GM15510 (cell line): ENCODE measurements around the gene CMTM5.

ENCODE experiments used
- POLR2A ChIP-seq: IDR thresholded peaks from 3 replicates; pipeline ENCODE4 v1.6.1; 2011; ENCODE audit warnings: borderline replicate concordance; ENCODE audit not compliant: insufficient read length; ENCODE audit errors: extremely low read depth

CMTM5 gene

DNA sequence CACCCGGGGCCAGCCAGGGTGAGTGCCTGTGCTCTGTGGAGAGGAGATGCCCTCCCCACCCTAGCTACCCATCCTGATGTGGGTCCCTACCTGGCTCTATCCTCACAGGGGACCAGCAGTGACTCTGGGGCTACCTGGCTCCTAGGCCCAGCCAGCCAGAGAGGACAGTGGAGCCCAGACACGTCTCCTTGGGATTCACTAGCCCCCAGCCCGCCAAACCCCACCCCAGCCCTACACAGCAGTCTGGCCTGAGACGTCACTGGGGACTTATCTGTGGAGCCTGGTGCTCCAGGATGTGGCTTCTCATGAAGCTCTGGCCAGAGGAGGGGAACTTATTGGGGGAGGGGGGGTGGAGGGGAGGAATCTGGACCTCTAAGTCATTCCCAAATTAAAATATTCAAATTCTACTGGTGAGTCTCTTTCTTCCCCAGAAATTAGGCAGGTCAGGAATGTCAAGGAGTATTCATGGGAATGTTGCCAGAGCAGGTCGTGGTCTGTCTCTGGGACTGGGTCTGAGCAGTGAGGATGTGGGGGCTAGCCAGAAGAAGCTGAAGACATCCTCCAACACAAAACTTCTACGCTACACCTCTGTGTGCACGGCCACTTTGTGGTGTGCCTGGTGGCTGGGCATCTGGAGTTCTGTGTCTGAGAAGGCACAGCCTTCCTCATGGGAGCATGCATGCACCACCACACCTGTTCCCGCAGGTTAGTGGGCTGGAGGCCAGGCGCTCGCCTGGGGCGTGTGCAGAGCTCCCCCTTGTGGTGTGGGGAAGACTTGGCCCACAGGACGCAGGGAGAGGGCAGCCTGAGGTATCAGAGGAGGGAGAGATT lies 2.7 kb downstream of the CMTM5 start:
- no peak for TF ChIP-seq POLR2A

DNA sequence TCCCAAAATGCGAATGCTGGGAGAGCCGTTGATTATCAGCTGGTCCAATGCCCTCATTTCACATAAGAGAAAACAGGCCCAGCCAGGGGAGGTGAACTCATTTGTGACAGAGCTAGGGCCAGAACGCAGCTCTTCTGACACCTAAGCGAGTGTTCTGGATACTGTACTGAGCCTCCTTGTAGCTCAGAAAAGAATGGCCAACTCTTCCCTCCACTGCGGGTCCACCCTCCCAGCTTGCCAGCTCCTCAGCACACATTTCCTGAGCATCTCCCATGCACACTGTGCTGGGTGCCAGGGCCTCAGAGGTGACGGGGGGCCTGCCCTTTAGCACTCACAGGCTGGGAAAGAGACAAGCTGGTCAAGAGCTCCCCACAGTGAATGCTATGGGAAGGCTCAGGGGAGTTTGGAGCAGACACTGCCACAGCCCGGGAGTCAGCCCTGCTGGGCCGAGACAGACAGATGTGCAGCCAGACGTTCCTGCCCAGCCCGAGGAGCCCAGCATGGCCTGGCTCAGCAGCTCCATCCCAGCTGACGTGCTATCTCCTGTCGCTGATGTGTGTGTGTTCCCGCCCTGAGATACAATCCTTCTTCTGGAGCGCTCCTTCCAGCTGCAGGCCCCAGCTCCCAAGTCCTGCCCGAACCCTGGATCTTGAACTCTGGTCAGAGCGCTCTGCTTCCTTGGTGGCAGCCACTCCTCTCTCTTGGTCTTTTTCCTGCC lies 3.5 kb downstream of the CMTM5 start:
- TF ChIP-seq POLR2A = no peak

DNA sequence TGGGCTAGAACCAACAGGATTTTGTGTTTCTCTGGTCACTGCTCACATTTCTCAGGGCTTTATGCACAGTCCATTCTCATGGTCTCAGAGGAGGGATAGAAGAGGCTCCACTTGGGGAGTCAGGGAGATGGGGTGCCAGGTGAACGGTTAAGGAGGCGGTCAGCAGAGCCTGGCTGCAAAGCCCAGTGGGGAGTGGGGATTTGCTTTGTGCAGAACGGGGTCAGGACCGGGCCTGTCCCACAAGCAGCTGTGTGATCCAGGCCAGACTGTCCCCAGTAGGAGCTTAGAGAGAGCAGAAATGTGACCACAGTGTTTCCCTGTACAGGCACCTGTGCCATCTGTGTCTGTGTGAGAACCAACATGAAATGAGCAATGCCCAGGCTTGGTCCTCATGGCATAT lies 4.1 kb downstream of the CMTM5 start:
- TF ChIP-seq POLR2A = no peak

DNA sequence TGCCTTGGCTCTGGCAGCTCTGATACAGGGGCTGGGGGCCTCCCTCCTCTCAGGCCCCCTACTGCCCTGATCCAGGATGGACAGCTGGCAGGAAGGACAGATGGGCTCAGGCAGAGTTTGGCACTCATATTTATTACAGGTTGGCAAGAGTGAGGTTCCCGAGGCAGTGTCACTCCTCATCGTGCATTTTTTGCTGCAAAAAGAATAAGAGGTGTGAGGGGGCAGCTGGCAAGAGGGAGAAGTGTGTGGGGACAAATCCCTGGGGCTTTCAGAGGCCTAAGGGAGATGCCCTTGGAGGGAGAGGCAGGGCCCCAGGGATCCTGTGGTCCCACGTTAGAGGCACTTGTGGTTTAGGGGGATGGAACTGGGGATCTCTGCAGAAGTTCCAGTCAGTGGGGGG lies 5.0 kb downstream of the CMTM5 start:
- no peak for TF ChIP-seq POLR2A

DNA sequence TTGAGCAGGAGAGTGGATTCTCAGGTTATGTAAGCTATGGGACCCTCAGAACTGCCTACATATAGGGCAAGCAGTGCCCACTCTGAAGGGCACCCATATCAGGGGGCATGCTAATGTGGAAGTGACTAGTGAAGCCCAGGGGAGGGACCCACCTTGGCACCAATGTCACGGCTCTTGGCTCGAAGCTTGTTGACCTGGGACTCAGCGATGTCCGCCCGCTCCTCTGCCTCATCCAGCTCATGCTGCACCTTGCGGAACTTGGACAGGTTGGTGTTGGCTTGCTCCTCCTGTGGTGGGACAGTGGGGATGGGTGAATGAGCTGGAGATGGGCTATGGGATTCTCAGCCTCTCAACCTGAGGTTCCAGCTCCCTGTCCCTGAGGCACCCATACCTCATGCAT lies 5.4 kb downstream of the CMTM5 start:
- no peak for TF ChIP-seq POLR2A

DNA sequence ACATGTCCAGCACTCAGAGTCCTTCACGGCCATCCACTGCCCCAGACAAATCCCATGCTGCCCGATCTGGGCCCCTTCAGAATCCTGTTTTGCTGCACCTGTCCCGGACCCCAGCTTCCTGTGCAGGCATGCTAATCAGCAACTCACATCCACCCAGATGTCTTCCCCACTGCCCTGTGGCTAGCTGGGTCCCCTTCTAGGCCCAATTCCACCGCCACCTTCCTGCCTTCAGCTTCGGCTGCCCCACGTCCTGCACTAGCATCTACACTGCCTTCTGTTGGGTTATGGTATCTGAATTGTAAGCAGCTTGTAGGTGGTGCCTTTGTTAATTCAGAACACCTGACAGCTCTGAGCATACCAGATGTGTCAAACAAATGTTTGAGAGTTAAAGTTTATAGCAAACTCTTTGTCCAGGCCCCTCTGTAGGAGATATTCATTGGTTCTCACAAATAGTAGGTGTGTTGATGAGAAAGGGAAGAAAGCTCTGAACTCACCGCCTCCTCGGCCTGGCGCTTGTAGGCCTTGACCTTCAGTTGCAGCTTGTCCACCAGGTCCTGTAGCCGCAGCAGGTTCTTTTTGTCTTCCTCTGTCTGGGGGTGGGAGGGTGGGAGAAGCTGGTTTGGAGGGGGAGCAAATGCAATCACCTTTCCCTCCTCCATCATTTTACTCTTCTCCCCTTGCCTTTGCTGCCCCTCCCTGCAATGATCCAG lies 6.0 kb downstream of the CMTM5 start:
- TF ChIP-seq POLR2A = no peak

DNA sequence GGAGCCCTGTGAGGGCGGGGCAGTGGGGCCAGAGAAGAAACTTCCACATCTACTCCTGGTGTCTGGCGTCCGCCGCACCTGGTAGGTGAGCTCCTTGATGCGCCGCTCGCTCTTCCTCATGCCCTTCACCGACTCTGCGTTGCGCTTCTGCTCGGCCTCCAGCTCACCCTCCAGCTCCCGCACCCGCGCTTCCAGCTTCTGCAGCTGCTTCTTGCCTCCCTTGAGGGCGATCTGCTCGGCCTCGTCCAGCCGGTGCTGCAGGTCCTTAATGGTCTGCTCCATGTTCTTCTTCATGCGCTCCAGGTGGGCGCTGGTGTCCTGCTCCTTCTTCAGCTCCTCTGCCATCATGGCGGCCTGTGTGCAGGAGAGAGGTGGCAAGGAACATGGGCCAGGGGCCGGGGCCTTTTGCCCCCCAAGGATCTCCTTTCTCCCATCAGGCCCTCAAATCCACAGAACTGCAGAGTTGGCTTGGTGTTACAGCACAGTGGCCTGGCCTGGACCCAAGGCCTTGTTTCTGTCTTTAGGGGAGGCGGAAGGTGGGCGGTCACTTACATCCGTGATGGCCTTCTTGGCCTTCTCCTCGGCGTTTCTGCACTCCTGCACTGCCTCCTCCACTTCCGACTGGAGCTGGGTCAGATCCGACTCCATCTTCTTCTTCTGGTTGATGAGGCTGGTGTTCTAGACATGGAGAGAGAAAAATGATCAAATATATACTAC lies 7.7 kb downstream of the CMTM5 start:
- TF ChIP-seq POLR2A = no peak

DNA sequence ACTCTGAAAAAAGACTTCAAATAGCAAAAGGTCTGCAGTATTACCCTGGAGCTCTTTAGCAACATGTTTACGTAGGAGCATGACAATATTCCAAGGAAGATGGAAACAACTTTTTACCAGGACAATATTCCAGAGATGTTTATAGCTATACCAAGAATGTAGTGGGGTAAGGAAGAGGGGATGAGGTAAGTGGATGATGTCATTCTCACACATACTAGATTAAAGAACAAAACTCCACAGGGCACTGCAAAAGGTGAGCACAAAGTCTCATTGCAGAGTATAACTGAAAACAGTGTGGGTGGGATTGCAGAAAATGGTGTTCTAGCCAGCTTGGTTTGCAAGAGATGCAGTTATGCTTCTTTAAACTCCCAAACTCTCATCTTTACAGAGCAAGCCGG lies 8.4 kb downstream of the CMTM5 start:
- TF ChIP-seq POLR2A = no peak

DNA sequence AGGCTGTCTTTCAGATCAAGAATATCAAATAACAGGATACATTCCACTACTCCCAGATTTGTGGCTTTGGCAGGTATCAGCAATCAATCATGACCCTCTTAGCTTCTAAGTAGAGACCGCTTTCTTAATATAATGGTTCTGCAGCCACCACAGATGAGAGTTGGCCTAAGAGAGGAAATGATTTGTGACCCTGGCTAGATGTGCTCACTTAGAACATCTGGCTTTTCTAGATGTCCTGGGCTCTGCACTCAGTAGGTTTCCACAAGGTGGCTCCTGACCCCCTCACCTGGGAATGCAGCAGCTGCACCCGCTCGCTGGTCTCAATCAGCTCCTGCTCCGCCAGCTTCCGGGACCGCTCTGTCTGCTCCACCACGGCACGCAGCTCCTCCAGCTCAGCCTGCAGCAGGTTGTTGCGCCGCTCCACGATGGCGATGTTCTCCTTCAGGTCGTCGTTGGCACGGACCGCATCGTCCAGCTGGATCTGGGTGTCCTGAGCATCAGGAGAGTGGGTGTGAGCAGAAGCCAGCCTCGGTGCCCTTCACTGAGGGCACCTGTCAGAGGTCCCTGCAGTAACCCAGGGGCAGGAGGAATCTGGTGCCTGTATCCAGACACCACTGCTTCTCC lies 8.9 kb downstream of the CMTM5 start:
- no peak for TF ChIP-seq POLR2A

DNA sequence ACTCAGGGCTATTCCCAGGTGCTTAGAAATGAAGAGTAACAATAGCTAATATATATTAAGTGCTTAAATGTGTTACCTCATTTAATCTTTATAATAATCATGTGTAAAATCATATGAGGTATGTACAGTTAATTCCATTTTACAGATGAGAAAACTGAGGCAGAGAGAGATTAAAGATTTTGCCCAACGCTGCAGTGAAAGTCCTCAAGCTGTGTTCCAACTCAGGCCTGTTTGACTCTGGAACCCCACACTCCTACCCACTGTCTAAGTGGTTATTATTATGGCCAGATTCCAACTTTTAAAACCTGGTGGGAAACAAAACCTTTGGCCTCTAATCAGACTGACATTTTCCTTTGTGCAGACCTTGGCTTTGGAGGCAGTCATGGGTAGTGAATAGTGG lies 10.2 kb downstream of the CMTM5 start:
- TF ChIP-seq POLR2A = no peak

DNA sequence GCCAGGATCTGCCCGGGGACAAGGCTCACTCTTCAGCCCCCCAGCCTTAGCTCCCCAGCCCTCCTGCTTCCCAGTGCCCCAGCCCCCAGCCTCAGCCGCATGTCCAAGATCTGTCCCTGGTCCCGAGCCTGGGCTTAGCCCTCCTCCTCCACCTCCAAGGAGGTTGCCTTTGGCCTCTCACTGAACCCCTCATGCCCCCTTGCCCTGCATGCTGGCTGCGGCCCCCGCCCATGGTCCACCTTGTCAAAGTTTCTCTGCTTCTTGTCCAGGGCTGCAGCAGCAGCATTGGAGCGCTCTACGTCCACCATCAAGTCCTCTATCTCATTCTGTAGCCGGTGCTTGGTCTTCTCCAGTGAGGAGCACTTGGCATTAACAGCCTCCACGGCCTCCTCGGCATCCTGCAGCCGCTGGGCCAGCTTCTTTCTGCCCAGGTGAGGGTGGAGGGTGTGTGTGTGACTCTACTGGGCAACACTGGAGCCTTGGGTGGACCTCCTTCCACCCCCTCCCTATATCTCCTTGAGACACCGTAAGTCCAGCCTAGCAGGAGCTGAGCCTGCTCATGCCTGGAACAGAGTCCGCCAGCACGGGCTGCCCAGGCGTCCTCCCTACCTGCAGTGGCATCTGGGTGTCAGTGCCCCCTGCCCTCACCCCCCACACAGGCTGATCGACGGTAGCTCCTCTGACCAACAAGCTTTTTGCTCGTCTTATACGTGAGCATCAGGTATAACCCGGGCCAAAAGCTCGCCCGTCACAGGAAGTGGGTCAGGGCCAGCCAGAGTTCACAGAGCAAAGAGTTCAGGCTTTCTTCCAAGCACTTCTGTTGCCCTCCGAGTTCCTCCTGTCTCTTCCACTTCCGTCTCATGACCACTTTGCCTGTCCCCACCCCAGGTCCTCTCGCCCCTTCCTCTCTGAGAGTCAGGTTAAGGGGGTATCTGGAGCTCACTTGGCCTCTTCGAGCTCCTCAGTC lies 11.4 kb downstream of the CMTM5 start:
- TF ChIP-seq POLR2A = no peak

DNA sequence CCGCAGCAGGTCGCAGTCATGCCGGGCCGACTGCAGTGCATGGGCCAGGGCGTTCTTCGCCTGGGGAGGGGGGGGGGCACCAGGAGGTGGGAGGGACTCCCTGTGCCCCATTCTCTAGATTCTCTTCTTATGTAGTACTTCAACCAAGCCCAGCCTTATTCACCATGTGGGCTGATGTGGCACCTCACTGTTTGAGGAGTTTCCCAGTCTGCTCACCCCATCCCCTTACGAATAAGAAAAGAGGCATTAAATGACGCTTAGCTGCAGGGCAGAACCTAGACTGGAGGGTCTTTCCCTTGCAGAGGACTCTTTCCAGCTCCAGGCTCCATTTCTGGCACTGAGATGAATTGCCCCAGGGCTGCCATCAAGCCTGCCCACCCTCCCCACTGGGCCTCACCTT lies 12.2 kb downstream of the CMTM5 start:
- no peak for TF ChIP-seq POLR2A

DNA sequence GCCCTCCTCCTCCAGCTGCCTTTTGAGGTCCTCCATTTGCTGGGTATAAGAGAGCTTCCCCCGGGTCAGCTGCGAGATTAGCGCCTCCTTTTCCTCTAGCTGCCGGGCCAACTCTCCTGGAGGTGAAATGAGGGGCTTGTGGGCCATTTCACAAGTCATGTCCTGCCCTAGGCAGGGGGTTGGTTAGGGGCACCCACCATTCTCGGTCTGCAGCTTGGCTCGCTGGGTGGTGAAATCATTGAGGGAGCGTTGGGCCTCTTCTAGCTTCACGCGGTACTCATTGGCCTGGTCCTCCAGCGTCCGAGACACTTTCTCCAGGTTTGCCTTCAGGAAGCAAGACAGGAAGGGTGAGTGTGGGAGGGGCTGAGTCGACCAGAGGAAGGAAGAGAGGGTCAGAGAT lies 12.6 kb downstream of the CMTM5 start:
- no peak for TF ChIP-seq POLR2A
